Astrocyte of the spinal cord (primary cell): ENCODE results near the gene POU6F2.

ENCODE experiments used
- DNase-seq: peaks from one replicate; pipeline ENCODE4 v3.0.0; 2011; ENCODE audit warnings: low read depth, low spot score
- H3K4me3 ChIP-seq: 2 replicates; pipeline ENCODE4 v1.5.1; 2011; ENCODE audit warnings: low read depth, mild to moderate bottlenecking, low read length, moderate library complexity
- CTCF ChIP-seq: IDR thresholded peaks from 2 replicates; pipeline ENCODE4 v1.5.1; 2012; ENCODE audit warnings: low read depth, mild to moderate bottlenecking, low read length, inconsistent platforms
- in situ Hi-C: cut with HindIII; loops from 2 replicates; pipeline ENCODE4 v1.10.0; 2017; ENCODE audit warnings: low sequenced_read_pairs

Gene POU6F2

GRCh38 chr7:39410582-39410981, 432.9 kb downstream of the POU6F2 start:
- in situ Hi-C loops = no loop called here
- DNase-seq = no peak
- no peak for TF ChIP-seq CTCF
- no peak overlapping the region for H3K4me3 ChIP-seq

GRCh38 chr7:39413636-39414223, 436.0 kb downstream of the POU6F2 start:
- TF ChIP-seq CTCF = no peak
- DNase-seq = peak; percentile 3
- in situ Hi-C loops = no loop called here
- H3K4me3 ChIP-seq = peak overlapping the region; percentile 57

GRCh38 chr7:39414224-39415035, 436.7 kb downstream of the POU6F2 start:
- DNase-seq = peak; percentile 43
- in situ Hi-C loops = no loop called here
- H3K4me3 ChIP-seq = peak overlapping the region; percentile 57
- no peak for TF ChIP-seq CTCF

- no peak for TF ChIP-seq CTCF
- H3K4me3 ChIP-seq = no peak overlapping the region
- DNase-seq = no peak
- in situ Hi-C loops = no loop called here
Measured at GRCh38 chr7:39415091-39415787, 437.5 kb downstream of the POU6F2 start.

GRCh38 chr7:39416866-39417265, 439.2 kb downstream of the POU6F2 start:
- in situ Hi-C loops = no loop called here
- TF ChIP-seq CTCF = no peak
- DNase-seq = no peak
- no peak overlapping the region for H3K4me3 ChIP-seq

GRCh38 chr7:39417642-39418041, 439.9 kb downstream of the POU6F2 start:
- no peak overlapping the region for H3K4me3 ChIP-seq
- no peak for TF ChIP-seq CTCF
- in situ Hi-C loops = no loop called here
- no peak for DNase-seq
